K562 (cell line): ENCODE measurements around the gene SHISA9. TPM values are rescaled to one million over a fixed set of nuclear protein-coding genes. Genes with fewer than 3 reads are reported as not detected.

Experiments used
- ATAC-seq: fragments of 200-7000 bp; cut with Tn5 transposase; 3 replicates; pipeline ENCODE4 v1.9.1; 2020; ENCODE audit warnings: moderate library complexity
- BruUV-seq: library from RNA; stranded (reverse); fragments of 400-500 nt; replicated peaks from 2 replicates; lab custom pipeline; 2021; lab: Mats Ljungman, UMichigan
- CTCF ChIA-PET: fragments of 300-600 bp; formaldehyde crosslinking; extraction: SDS; loops from one replicate; lab custom pipeline; 2021; ENCODE audit warnings: low intra/inter-chr PET ratio; lab: Yijun Ruan, JAX
- POLR2A ChIA-PET: fragments of 300-600, 350-650 bp; sonication (Branson Sonifier 250); formaldehyde crosslinking; extraction: SDS; loops from one replicate; lab custom pipeline; 2021; ENCODE audit warnings: antibody characterized with exemption, inconsistent platforms; lab: Yijun Ruan, JAX
- DNase-seq, 4 experiments: peaks; one replicate each; pipeline versions ENCODE4 v3.0.0 to v3.0.0-alpha.2; 2011 to 2018; ENCODE audit warnings: low spot score in 3 of 4, mixed read lengths in 3 of 4; ENCODE audit errors: extremely low read depth in 1 of 4
- FAIRE-seq: peaks from 2 replicates; lab custom pipeline; 2011; peaks lifted over from hg19 to GRCh38; lab: Jason Lieb, UNC
- H2AFZ ChIP-seq: 2 replicates; pipeline ENCODE4 v1.6.0; 2011; ENCODE audit warnings: low read depth, low read length, control low read depth, inconsistent platforms
- H3K27ac ChIP-seq: fragments of 200-600 bp; 3 replicates; pipeline ENCODE4 v1.8.0; 2011; ENCODE audit warnings: low read depth, mild to moderate bottlenecking, control low read depth, inconsistent platforms, low read length, moderate library complexity, mixed read lengths; ENCODE audit errors: extremely low read depth
- H3K27me3 ChIP-seq, 2 experiments: fragments of 300-600 bp in 1 of 2; 2 replicates in 1 of 2; 3 replicates in 1 of 2; pipeline versions ENCODE4 v1.6.0 to v1.8.0; 2011; ENCODE audit warnings: inconsistent platforms in 2 of 2, low read length in 2 of 2, mild to moderate bottlenecking in 1 of 2, mixed read lengths in 1 of 2, moderate library complexity in 1 of 2; ENCODE audit not compliant: control insufficient read depth in 2 of 2, insufficient read depth in 2 of 2
- H3K36me3 ChIP-seq: fragments of 300-600 bp; 3 replicates; pipeline ENCODE4 v1.8.0; 2011; ENCODE audit warnings: mild to moderate bottlenecking, low read length, inconsistent platforms; ENCODE audit not compliant: control insufficient read depth, insufficient read depth
- H3K4me1 ChIP-seq, 2 experiments: fragments of 200-600 bp in 1 of 2; replicated peaks in 1 of 2; 2 replicates in 1 of 2; 3 replicates in 1 of 2; pipeline versions ENCODE4 v1.5.1 to v1.8.0; 2011; ENCODE audit warnings: inconsistent platforms in 2 of 2, low read length in 2 of 2, mild to moderate bottlenecking in 1 of 2, mixed read lengths in 1 of 2, moderate library complexity in 1 of 2; ENCODE audit not compliant: control insufficient read depth in 2 of 2, insufficient read depth in 2 of 2
- H3K4me2 ChIP-seq: 2 replicates; pipeline ENCODE4 v1.6.1; 2011; ENCODE audit warnings: low read length, control low read depth, inconsistent platforms, mixed read lengths; ENCODE audit not compliant: insufficient read depth
- H3K4me3 ChIP-seq: fragments of 200-600 bp; sonication (generic), shearing (Covaris generic); 2 replicates; pipeline ENCODE4 v1.5.1; 2016; ENCODE audit warnings: control low read depth, inconsistent platforms
- H3K79me2 ChIP-seq: fragments of 200-600 bp; 3 replicates; pipeline ENCODE4 v1.8.0; 2011; ENCODE audit warnings: low read length, inconsistent platforms; ENCODE audit not compliant: control insufficient read depth, insufficient read depth
- H3K9ac ChIP-seq, 2 experiments: 2 replicates each; pipeline versions ENCODE4 v1.6.0 to v1.6.1; 2011; ENCODE audit warnings: low read depth in 2 of 2, low read length in 2 of 2, control low read depth in 1 of 2, inconsistent platforms in 1 of 2, mild to moderate bottlenecking in 1 of 2, mixed read lengths in 1 of 2; ENCODE audit not compliant: insufficient read depth in 1 of 2
- H3K9me1 ChIP-seq: one replicate; pipeline ENCODE4 v1.6.0; 2011; ENCODE audit warnings: inconsistent platforms, mild to moderate bottlenecking, low read length, moderate library complexity; ENCODE audit not compliant: control insufficient read depth, insufficient read depth
- H3K9me3 ChIP-seq: replicated peaks from 2 replicates; pipeline ENCODE4 v1.5.1; 2011; ENCODE audit warnings: low read depth, low read length, inconsistent platforms; ENCODE audit not compliant: control insufficient read depth, insufficient read depth
- H4K20me1 ChIP-seq: replicated peaks from 2 replicates; pipeline ENCODE4 v1.6.1; 2011; ENCODE audit warnings: low read length, inconsistent platforms, mixed read lengths; ENCODE audit not compliant: control insufficient read depth, insufficient read depth
- ATF3 ChIP-seq, 2 experiments: fragments of 450-650 bp in 1 of 2; sonication (generic) in 1 of 2; formaldehyde crosslinking in 1 of 2; IDR thresholded peaks in 1 of 2; conservative IDR thresholded peaks in 1 of 2; 2 replicates each; pipeline versions ENCODE4 v1.6.1 to v1.8.1; 2016 to 2023; ENCODE audit warnings: mild to moderate bottlenecking in 2 of 2, moderate library complexity in 2 of 2, inconsistent platforms in 1 of 2, missing genetic modification reagents in 1 of 2
- OTX1 ChIP-seq: fragments of 450-650 bp; formaldehyde crosslinking; IDR thresholded peaks from 2 replicates; pipeline ENCODE4 v1.4.0; 2022; ENCODE audit warnings: mild to moderate bottlenecking
- RCOR1 ChIP-seq, 2 experiments: IDR thresholded peaks; 2 replicates each; pipeline ENCODE4 v1.6.1; 2012; ENCODE audit warnings: low read depth in 2 of 2, low read length in 2 of 2, borderline replicate concordance in 1 of 2, improper control_type of control experiment in 1 of 2
- TCF3 ChIP-seq: sonication (generic); formaldehyde crosslinking; IDR thresholded peaks from 2 replicates; pipeline ENCODE4 v1.4.0; 2020; ENCODE audit warnings: mild to moderate bottlenecking, missing genetic modification reagents
- ZFP36 ChIP-seq: fragments of 150-350 bp; IDR thresholded peaks from 2 replicates; pipeline ENCODE4 v1.6.1; 2018; ENCODE audit warnings: low read length, low read depth; ENCODE audit not compliant: partially characterized antibody
- ZKSCAN1 ChIP-seq: fragments of 150-350 bp; IDR thresholded peaks from 2 replicates; pipeline ENCODE4 v1.6.1; 2016; ENCODE audit warnings: low read depth, low read length
- ZNF140 ChIP-seq: fragments of 250-450 bp; sonication (Bioruptor Pico); IDR thresholded peaks from 2 replicates; pipeline ENCODE4 v1.8.0; 2021; ENCODE audit warnings: moderate library complexity, mild to moderate bottlenecking, inconsistent platforms
- ZNF165 ChIP-seq: fragments of 250-450 bp; sonication (Bioruptor Pico); IDR thresholded peaks from 2 replicates; pipeline ENCODE4 v1.4.0; 2020; ENCODE audit warnings: borderline replicate concordance
- WGBS: fragments of 100-300 bp; shearing (Covaris generic); methylation state at CpG from one replicate; pipeline ENCODE4 v1.1.6; 2016; ENCODE audit warnings: low coverage, mixed read lengths; ENCODE audit not compliant: insufficient coverage; ENCODE audit errors: missing lambda C conversion rate; 5-methylcytosine and 5-hydroxymethylcytosine counted together
- in situ Hi-C: fragments of 300-500 bp; cut with MboI; formaldehyde crosslinking; loops from 4 replicates; pipeline ENCODE4 v1.15.0; 2018; ENCODE audit warnings: inconsistent platforms, mixed read lengths
- intact Hi-C: fragments of 100-400 bp; cut with micrococcal nuclease; formaldehyde crosslinking; loops from 2 replicates; pipeline ENCODE4 v1.14.2; 2022
- polyA plus RNA-seq, 8 experiments: library from polyadenylated mRNA; depleted of rRNA in 4 of 8; stranded (reverse) in 5 of 8; unstranded in 3 of 8; fragments of >200 nt; fragmentation: Nextera tagmentation in 2 of 8; fragmentation: Illumina TruSeq in 1 of 8; extraction: Ambion mirVana in 2 of 8; extraction: Trizol in 1 of 8; gene quantifications; 2 replicates each; pipeline versions ENCODE4 v1.2.1 to v1.2.3, GENCODE V29; 2011 to 2014; ENCODE audit warnings: inconsistent platforms in 1 of 8, missing spikeins in 1 of 8
- total RNA-seq, 7 experiments: library from RNA; depleted of rRNA in 6 of 7; stranded (reverse); fragments of >200 nt in 6 of 7; fragmentation: Illumina TruSeq in 2 of 7; extraction: Trizol in 2 of 7; gene quantifications; 2 replicates each; pipeline versions ENCODE4 v1.2.1 to v1.2.3, GENCODE V29; 2011 to 2021; ENCODE audit warnings: low replicate concordance in 1 of 7
- TF ChIP-seq, protein P1 (sequence below): sonication (generic); formaldehyde crosslinking; IDR thresholded peaks from 2 replicates; pipeline ENCODE4 v1.8.1; 2023; ENCODE audit warnings: mild to moderate bottlenecking, missing genetic modification reagents

SHISA9 gene
- total and polyA plus RNA-seq, 9 of the 15 experiments (the other 6 are each of a cell fraction or from before 2014, with no cell fraction given) = under 0.01 to 0.16 (median 0.01) TPM; not detected in 6

DNA sequence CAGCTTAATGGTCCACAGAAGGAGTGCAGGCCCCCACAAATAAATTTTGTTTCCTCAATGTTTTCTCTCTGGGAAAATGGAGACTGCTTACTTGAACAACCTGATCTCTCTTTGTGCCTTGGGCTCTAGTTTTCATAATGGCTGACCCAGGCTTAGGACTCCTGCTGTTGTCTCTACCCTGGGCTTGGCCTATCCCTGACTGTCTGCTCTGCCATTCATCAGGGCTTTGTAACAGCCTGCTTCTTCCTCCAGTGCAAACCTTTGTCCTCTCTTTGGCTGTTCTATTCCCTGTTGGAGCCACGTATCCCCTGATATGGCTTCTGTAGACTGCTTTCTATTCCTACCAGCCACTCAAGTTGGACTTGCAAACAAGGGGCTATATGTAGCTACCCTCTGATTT lies 139.8 kb downstream of the SHISA9 start (continued):
- no peak for TF ChIP-seq RCOR1 (IDR thresholded peaks at IDR 0.05; ENCODE audit: borderline replicate concordance in 1 of 2, low read depth in 2 of 2, low read length in 2 of 2)
- TF ChIP-seq, all 486 proteins: peak for 0

- no peak for ATAC-seq
- intact Hi-C loops = no loop called here
- Histone ChIP-seq H4K20me1 (no peaks in the 10 kb centered on the region), H3K4me1 (no peaks in the 10 kb centered on the region), H3K27ac (no peak overlapping the region), H2AFZ (no peak overlapping the region), H3K9me1 (no peaks in the 10 kb centered on the region), H3K4me3 (no peak overlapping the region), H3K79me2 (no peaks in the 10 kb centered on the region), H3K4me2 (no peak overlapping the region), H3K27me3 (no peaks in the 10 kb centered on the region), H3K9me3 (no peaks in the 10 kb centered on the region), H3K9ac (no peak overlapping the region), H3K36me3 (no peaks in the 10 kb centered on the region)
- POLR2A ChIA-PET = no interaction called here
- 1% methylated on average over 5 of the region's 5 CpGs for WGBS
- in situ Hi-C loops = no loop called here
- no peak for FAIRE-seq
- CTCF ChIA-PET = no interaction called here
- no TSS peak for BruUV-seq
- DNase-seq = no peak
- TF ChIP-seq TCF3 (CRISPR knock-in tag) = no peak
- TF ChIP-seq ZNF140 = no peak
- no peak for TF ChIP-seq OTX1 (CRISPR knock-in tag)
- TF ChIP-seq ZNF165 (CRISPR knock-in tag) = no peak
- TF ChIP-seq ZKSCAN1 = no peak
- TF ChIP-seq, protein P1, sequence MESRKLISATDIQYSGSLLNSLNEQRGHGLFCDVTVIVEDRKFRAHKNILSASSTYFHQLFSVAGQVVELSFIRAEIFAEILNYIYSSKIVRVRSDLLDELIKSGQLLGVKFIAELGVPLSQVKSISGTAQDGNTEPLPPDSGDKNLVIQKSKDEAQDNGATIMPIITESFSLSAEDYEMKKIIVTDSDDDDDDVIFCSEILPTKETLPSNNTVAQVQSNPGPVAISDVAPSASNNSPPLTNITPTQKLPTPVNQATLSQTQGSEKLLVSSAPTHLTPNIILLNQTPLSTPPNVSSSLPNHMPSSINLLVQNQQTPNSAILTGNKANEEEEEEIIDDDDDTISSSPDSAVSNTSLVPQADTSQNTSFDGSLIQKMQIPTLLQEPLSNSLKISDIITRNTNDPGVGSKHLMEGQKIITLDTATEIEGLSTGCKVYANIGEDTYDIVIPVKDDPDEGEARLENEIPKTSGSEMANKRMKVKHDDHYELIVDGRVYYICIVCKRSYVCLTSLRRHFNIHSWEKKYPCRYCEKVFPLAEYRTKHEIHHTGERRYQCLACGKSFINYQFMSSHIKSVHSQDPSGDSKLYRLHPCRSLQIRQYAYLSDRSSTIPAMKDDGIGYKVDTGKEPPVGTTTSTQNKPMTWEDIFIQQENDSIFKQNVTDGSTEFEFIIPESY (CRISPR knock-in tag) = no peak
- TF ChIP-seq ATF3 (IDR thresholded peaks at IDR 0.05) = no peak
- TF ChIP-seq ATF3 (CRISPR knock-in tag; conservative IDR thresholded peaks at IDR 0.05) = no peak
- TF ChIP-seq ZFP36 = no peak
These were observed 140.4 kb downstream of the SHISA9 start for GRCh38 chr16:13041646-13042290.
